Panc1 (cell line): ENCODE results near the gene SPNS3. TPM values are rescaled to one million over a fixed set of nuclear protein-coding genes. Genes with fewer than 3 reads are reported as not detected.

Experiments used
- ATAC-seq: fragments of 200-7000 bp; cut with Tn5 transposase; 2 replicates; pipeline ENCODE4 v1.9.1; 2020; ENCODE audit warnings: mild to moderate bottlenecking, moderate library complexity
- BruUV-seq: library from RNA; stranded (reverse); fragments of 400-500 nt; replicated peaks from 2 replicates; lab custom pipeline; 2021; lab: Mats Ljungman, UMichigan
- CTCF ChIA-PET: fragments of 300-600 bp; sonication (Branson Sonifier 250); formaldehyde crosslinking; loops from one replicate; lab custom pipeline; 2022; ENCODE audit warnings: antibody characterized with exemption; lab: Charles Lee
- POLR2A ChIA-PET: fragments of 300-600 bp; sonication (Branson Sonifier 250); formaldehyde crosslinking; loops from one replicate; lab custom pipeline; 2022; ENCODE audit warnings: antibody characterized with exemption; lab: Charles Lee
- DNase-seq: peaks from one replicate; pipeline ENCODE4 v3.0.0-alpha.2; 2010; ENCODE audit warnings: low read depth, low spot score
- H3K27ac ChIP-seq: 2 replicates; pipeline ENCODE4 v1.5.1; 2011; ENCODE audit warnings: mild to moderate bottlenecking, low read length, inconsistent platforms
- H3K27me3 ChIP-seq: fragments of 200-500 bp; sonication (Bioruptor generic); 2 replicates; pipeline ENCODE4 v1.6.0; 2014; ENCODE audit warnings: low read length, inconsistent platforms; ENCODE audit not compliant: control insufficient read depth, insufficient read depth
- H3K36me3 ChIP-seq: fragments of 200-500 bp; sonication (Bioruptor generic); 2 replicates; pipeline ENCODE4 v1.5.1; 2014; ENCODE audit warnings: inconsistent platforms, mild to moderate bottlenecking, low read length, moderate library complexity; ENCODE audit not compliant: control insufficient read depth, insufficient read depth
- H3K4me1 ChIP-seq: 2 replicates; pipeline ENCODE4 v1.5.1; 2011; ENCODE audit warnings: inconsistent platforms, mild to moderate bottlenecking, low read length, moderate library complexity; ENCODE audit not compliant: control insufficient read depth, insufficient read depth
- H3K4me3 ChIP-seq, 2 experiments: 2 replicates each; pipeline ENCODE4 v1.5.1; 2011 to 2012; ENCODE audit warnings: low read depth in 2 of 2, low read length in 2 of 2, mild to moderate bottlenecking in 2 of 2, inconsistent platforms in 1 of 2, moderate library complexity in 1 of 2
- H3K9me3 ChIP-seq: fragments of 200-500 bp; sonication (Bioruptor generic); 2 replicates; pipeline ENCODE4 v1.5.1; 2014; ENCODE audit warnings: low read depth, mild to moderate bottlenecking, inconsistent platforms, low read length, moderate library complexity; ENCODE audit not compliant: control insufficient read depth, insufficient read depth
- CTCF ChIP-seq: fragments of 450-650 bp; IDR thresholded peaks from 2 replicates; pipeline ENCODE4 v1.5.1; 2017; ENCODE audit warnings: mild to moderate bottlenecking
- POLR2AphosphoS5 ChIP-seq: IDR thresholded peaks from 2 replicates; pipeline ENCODE4 v1.6.1; 2012; ENCODE audit warnings: mild to moderate bottlenecking, low read depth, low read length, moderate library complexity
- REST ChIP-seq, 2 experiments: IDR thresholded peaks; 2 replicates each; pipeline ENCODE4 v1.6.1; 2011 to 2012; ENCODE audit warnings: low read depth in 2 of 2, control low read depth in 1 of 2, low read length in 1 of 2, mild to moderate bottlenecking in 1 of 2, moderate library complexity in 1 of 2; ENCODE audit not compliant: insufficient read depth in 1 of 2
- SIN3A ChIP-seq: IDR thresholded peaks from 2 replicates; pipeline ENCODE4 v1.6.1; 2012; ENCODE audit warnings: low read depth, mild to moderate bottlenecking, low read length, moderate library complexity, borderline replicate concordance; ENCODE audit not compliant: insufficient read depth
- TCF7L2 ChIP-seq: IDR thresholded peaks from 2 replicates; pipeline ENCODE4 v1.6.1; 2011; ENCODE audit warnings: mild to moderate bottlenecking, low read depth, low read length, inconsistent platforms
- in situ Hi-C: cut with HindIII; loops from 2 replicates; pipeline ENCODE4 v1.10.0; 2016; ENCODE audit warnings: low sequenced_read_pairs, low pct_unique_long_range_greater_than_20kb
- intact Hi-C: fragments of 100-400 bp; cut with micrococcal nuclease; formaldehyde crosslinking; loops from one replicate; pipeline ENCODE4 v1.10.0; 2022; ENCODE audit not compliant: unreplicated experiment
- total RNA-seq: library from RNA; stranded (reverse); gene quantifications from one replicate; pipeline ENCODE4 v1.2.1, GENCODE V29; 2021; ENCODE audit not compliant: unreplicated experiment

The SPNS3 gene
- total RNA-seq, 1 experiment from 2014 or later, result 0.10 TPM

GRCh38 chr17:4536742-4537411, 103.1 kb downstream of the SPNS3 start:
- ATAC-seq, result peak; percentile 34
- POLR2A ChIA-PET, result interaction anchor here (0.6 kb wide), 1 partner anchor 16 kb away, joined by 3 read pairs; no protein-coding TSS in a partner anchor

More at GRCh38 chr17:4536742-4537411, 103.1 kb downstream of the SPNS3 start:
- Histone ChIP-seq H3K27me3 (no peaks in the 10 kb centered on the region), H3K9me3 (no peaks in the 10 kb centered on the region), H3K27ac (peak overlapping the region; percentile 51), H3K4me3 (no peak overlapping the region), H3K4me1 (peaks cover 31% of the 10 kb centered on the region), H3K36me3 (peaks cover 3% of the 10 kb centered on the region; the same call in 1 of the 2 replicates)
- no peak for DNase-seq
- in situ Hi-C loops, result no loop called here
- CTCF ChIA-PET, result interaction anchor here (0.6 kb wide), 2 partner anchors 102 to 104 kb away, joined by 3 to 4 read pairs; no protein-coding TSS in a partner anchor
- TF ChIP-seq SIN3A (no peak), REST (IDR thresholded peaks at IDR 0.05; ENCODE audit: insufficient read depth in 1 of 2, low read depth in 2 of 2, low read length in 1 of 2) (no peak), TCF7L2 (no peak), POLR2AphosphoS5 (no peak; the same call in 1 of the 2 replicates), CTCF (no peak)
- no TSS peak for BruUV-seq
- intact Hi-C loops, result no loop called here

Other genes starting within 250 kb of the SPNS3 start
- 38.6 TPM for gene ANKFY1, start 170.0 kb upstream of the SPNS3 start, total RNA-seq
- gene UBE2G1, start 67.3 kb upstream of the SPNS3 start, total RNA-seq, result 119 TPM
- gene SPNS2, start 64.9 kb downstream of the SPNS3 start, total RNA-seq, result 1.9 TPM
- gene MYBBP1A, start 121.4 kb downstream of the SPNS3 start, total RNA-seq, result 95.6 TPM
- not detected for gene GGT6, start 126.6 kb downstream of the SPNS3 start, total RNA-seq
- not detected for gene SMTNL2, start 150.6 kb downstream of the SPNS3 start, total RNA-seq
- gene ALOX15, start 207.7 kb downstream of the SPNS3 start, total RNA-seq, result not detected